Liver (tissue), 3 donors: Measurements from ENCODE around the gene TMPRSS5.

Experiments used
- EGR1 ChIP-seq, 2 donors: IDR thresholded peaks; 2 replicates each; pipeline ENCODE4 v1.6.1; 2016 to 2018; ENCODE audit warnings: antibody characterized with exemption in 2 of 2, low read depth in 2 of 2
- FOXA1 ChIP-seq: IDR thresholded peaks from 2 replicates; pipeline ENCODE4 v1.6.1; 2016; ENCODE audit warnings: antibody characterized with exemption
- HNF4G ChIP-seq: IDR thresholded peaks from 2 replicates; pipeline ENCODE4 v1.6.1; 2016; ENCODE audit warnings: antibody characterized with exemption
- JUND ChIP-seq, 2 donors: IDR thresholded peaks; 2 replicates each; pipeline ENCODE4 v1.6.1; 2016; ENCODE audit warnings: antibody characterized with exemption in 2 of 2
- MAX ChIP-seq: IDR thresholded peaks from 2 replicates; pipeline ENCODE4 v1.6.1; 2016; ENCODE audit warnings: antibody characterized with exemption
- NR2F2 ChIP-seq: IDR thresholded peaks from 2 replicates; pipeline ENCODE4 v1.6.1; 2016; ENCODE audit warnings: antibody characterized with exemption
- RAD21 ChIP-seq, 2 donors: IDR thresholded peaks; 2 replicates each; pipeline ENCODE4 v1.6.1; 2016; ENCODE audit warnings: antibody characterized with exemption in 2 of 2, mild to moderate bottlenecking in 2 of 2
- RXRA ChIP-seq, 2 donors: IDR thresholded peaks; 2 replicates each; pipeline ENCODE4 v1.6.1; 2017 to 2018; ENCODE audit warnings: antibody characterized with exemption in 2 of 2, mild to moderate bottlenecking in 1 of 2
- SP1 ChIP-seq: IDR thresholded peaks from 2 replicates; pipeline ENCODE4 v1.6.1; 2018; ENCODE audit warnings: antibody characterized with exemption, mild to moderate bottlenecking
- TAF1 ChIP-seq: conservative IDR thresholded peaks from 2 replicates; pipeline ENCODE4 v1.6.1; 2016; ENCODE audit warnings: antibody characterized with exemption, mild to moderate bottlenecking
- YY1 ChIP-seq: IDR thresholded peaks from 2 replicates; pipeline ENCODE4 v1.6.1; 2016; ENCODE audit warnings: antibody characterized with exemption, mild to moderate bottlenecking
- ZBTB33 ChIP-seq: IDR thresholded peaks from 2 replicates; pipeline ENCODE4 v1.6.1; 2016; ENCODE audit warnings: antibody characterized with exemption
- TF ChIP-seq, protein P1 (sequence below): fragments of 150-350 bp; IDR thresholded peaks from 2 replicates; pipeline ENCODE4 v1.5.1; 2017; ENCODE audit warnings: improper control_type of control experiment, low read depth, low read length; ENCODE audit not compliant: missing input control
- TF ChIP-seq, protein P2 (sequence below): IDR thresholded peaks from 2 replicates; pipeline ENCODE4 v1.6.1; 2016; ENCODE audit warnings: antibody characterized with exemption, mild to moderate bottlenecking
- donor health status: healthy.
- donor health status: healthy.

DNA sequence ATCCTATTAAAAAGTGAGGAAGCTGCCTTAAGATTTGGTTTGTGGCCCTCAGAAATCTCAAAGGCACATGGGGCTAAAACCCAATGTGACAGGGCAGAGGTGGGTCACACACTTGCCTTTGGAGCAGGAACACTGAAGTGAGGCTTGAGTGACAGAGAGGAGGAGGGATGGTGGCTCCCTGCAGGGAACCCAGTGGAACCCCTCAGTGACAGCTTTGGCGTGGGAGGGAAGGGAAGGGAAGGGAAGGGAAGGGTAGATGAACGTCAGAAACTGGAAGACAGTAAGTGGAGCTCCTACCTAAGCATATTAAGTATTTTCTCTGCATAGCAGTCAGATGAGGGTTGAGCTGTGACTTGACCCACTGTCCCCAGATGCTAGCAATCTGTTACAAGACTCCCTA is 68.5 kb downstream of the TMPRSS5 start:
- TF ChIP-seq RXRA (IDR thresholded peaks at IDR 0.05) (no peak), JUND (IDR thresholded peaks at IDR 0.05) (no peak), EGR1 (IDR thresholded peaks at IDR 0.05; ENCODE audit: low read depth in 2 of 2) (no peak), YY1 (no peak), ZBTB33 (no peak), MAX (no peak), NR2F2 (no peak), HNF4G (no peak), TAF1 (no peak), RAD21 (IDR thresholded peaks at IDR 0.05) (no peak), SP1 (no peak), FOXA1 (no peak)
- TF ChIP-seq, protein P1, sequence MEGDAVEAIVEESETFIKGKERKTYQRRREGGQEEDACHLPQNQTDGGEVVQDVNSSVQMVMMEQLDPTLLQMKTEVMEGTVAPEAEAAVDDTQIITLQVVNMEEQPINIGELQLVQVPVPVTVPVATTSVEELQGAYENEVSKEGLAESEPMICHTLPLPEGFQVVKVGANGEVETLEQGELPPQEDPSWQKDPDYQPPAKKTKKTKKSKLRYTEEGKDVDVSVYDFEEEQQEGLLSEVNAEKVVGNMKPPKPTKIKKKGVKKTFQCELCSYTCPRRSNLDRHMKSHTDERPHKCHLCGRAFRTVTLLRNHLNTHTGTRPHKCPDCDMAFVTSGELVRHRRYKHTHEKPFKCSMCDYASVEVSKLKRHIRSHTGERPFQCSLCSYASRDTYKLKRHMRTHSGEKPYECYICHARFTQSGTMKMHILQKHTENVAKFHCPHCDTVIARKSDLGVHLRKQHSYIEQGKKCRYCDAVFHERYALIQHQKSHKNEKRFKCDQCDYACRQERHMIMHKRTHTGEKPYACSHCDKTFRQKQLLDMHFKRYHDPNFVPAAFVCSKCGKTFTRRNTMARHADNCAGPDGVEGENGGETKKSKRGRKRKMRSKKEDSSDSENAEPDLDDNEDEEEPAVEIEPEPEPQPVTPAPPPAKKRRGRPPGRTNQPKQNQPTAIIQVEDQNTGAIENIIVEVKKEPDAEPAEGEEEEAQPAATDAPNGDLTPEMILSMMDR = no peak
- TF ChIP-seq, protein P2, sequence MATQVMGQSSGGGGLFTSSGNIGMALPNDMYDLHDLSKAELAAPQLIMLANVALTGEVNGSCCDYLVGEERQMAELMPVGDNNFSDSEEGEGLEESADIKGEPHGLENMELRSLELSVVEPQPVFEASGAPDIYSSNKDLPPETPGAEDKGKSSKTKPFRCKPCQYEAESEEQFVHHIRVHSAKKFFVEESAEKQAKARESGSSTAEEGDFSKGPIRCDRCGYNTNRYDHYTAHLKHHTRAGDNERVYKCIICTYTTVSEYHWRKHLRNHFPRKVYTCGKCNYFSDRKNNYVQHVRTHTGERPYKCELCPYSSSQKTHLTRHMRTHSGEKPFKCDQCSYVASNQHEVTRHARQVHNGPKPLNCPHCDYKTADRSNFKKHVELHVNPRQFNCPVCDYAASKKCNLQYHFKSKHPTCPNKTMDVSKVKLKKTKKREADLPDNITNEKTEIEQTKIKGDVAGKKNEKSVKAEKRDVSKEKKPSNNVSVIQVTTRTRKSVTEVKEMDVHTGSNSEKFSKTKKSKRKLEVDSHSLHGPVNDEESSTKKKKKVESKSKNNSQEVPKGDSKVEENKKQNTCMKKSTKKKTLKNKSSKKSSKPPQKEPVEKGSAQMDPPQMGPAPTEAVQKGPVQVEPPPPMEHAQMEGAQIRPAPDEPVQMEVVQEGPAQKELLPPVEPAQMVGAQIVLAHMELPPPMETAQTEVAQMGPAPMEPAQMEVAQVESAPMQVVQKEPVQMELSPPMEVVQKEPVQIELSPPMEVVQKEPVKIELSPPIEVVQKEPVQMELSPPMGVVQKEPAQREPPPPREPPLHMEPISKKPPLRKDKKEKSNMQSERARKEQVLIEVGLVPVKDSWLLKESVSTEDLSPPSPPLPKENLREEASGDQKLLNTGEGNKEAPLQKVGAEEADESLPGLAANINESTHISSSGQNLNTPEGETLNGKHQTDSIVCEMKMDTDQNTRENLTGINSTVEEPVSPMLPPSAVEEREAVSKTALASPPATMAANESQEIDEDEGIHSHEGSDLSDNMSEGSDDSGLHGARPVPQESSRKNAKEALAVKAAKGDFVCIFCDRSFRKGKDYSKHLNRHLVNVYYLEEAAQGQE = no peak
